Fibroblast of lung (primary cell): ENCODE data around the gene BMP4.

Experiments
- CTCF ChIP-seq, 2 donors: IDR thresholded peaks in 1 of 2; conservative IDR thresholded peaks in 1 of 2; 1 replicate in 1 of 2; 2 replicates in 1 of 2; pipeline ENCODE4 v1.5.1; 2011 to 2012; ENCODE audit warnings: low read length in 2 of 2, control low read depth in 1 of 2, inconsistent platforms in 1 of 2, low read depth in 1 of 2, mild to moderate bottlenecking in 1 of 2
- EZH2 ChIP-seq: IDR thresholded peaks from 2 replicates; pipeline ENCODE4 v1.5.1; 2012; ENCODE audit warnings: low read length, control low read depth, mild to moderate bottlenecking; ENCODE audit errors: missing control alignments

DNA sequence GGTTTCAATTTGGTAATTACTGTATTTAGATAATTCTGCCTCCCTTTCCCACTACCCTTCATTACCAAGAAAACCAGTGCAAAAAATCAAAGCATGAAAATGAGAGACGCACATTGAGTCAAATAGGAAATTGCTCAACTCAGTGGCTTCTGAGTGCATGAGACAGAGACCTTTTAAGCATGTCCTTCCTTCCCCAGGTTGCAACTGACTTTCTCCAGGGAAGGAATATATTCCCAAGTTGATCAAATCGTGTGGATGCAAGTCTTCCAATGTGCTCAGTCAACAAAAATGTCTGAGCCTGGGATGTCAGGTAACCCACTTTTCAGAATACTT, 12.9 kb downstream of the BMP4 start:
- TF ChIP-seq EZH2 (no peak), CTCF (conservative IDR thresholded peaks at IDR 0.05 in 1 of 2, IDR thresholded peaks at IDR 0.05 in 1 of 2; ENCODE audit: low read depth in 1 of 2, low read length in 2 of 2) (no peak)
